ENCODE measurements around the gene PCBP3. TPM values are rescaled to one million over a fixed set of nuclear protein-coding genes. Genes with fewer than 3 reads are reported as not detected.

Gene PCBP3
- total and polyA plus RNA-seq, 2 donors (not counting 3 experiments of a cell fraction or from before 2014, with no cell fraction given): 0.06 to 1.1 TPM

DNA sequence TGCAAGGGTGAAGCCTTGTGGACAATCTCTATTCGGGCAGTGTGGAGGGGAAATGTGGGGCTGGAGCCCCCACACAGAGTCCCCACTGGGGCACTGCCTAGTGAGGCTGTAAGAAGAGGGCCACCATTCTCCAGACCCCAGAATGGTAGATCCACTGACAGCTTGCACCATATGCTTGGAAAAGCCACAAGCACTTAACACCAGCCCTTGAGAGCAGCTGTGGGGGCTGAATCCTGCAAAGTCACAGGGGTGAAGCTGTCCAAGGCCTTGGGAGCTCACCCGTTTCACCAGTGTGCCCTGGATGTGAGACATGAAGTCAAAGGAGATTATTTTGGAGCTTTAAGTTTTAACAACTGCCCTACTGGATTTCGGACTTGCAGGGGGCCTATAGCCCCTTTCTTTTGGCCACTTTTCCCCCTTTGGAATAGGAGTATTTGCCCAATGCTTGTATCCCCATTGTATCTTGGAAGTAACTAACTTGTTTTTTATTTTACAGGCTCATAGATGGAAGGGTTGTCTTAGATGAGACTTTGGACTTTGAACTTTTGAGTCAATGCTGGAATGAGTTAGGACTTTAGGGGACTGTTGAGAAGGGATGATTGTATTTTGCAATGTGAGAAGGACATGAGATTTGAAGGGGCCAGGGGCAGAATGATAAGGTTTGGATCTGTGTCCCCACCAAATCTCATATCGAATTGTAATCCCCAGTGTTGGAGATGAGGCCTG, 321.7 kb downstream of the PCBP3 start:
- H3K36me3 ChIP-seq (ENCODE audit: control insufficient read depth in 2 of 2, extremely low read depth in 1 of 2, insufficient read depth in 2 of 2, low read length in 2 of 2): no peaks in the 10 kb centered on the region
- no peaks in the 10 kb centered on the region for H3K4me1 ChIP-seq (ENCODE audit: control insufficient read depth, extremely low read depth, insufficient read depth, low read length)
- H4K20me1 ChIP-seq (replicated peaks; ENCODE audit: control insufficient read depth, extremely low read depth, insufficient read depth, low read length): no peaks in the 10 kb centered on the region
- DNase-seq (ENCODE audit: low read depth, low spot score): no peak
- CTCF ChIA-PET: interaction anchor here (0.7 kb wide), 1 partner anchor 8 kb away, joined by 5 read pairs; no protein-coding TSS in a partner anchor
- H3K9me1 ChIP-seq (replicated peaks; ENCODE audit: control insufficient read depth, extremely low read depth, insufficient read depth, low read length): no peaks in the 10 kb centered on the region
- no peaks in the 10 kb centered on the region for H3K9me3 ChIP-seq (replicated peaks; ENCODE audit: control insufficient read depth, insufficient read depth, low read length)
- no peak for TF ChIP-seq MYC (IDR thresholded peaks at IDR 0.05; ENCODE audit: low read depth, low read length)
- TF ChIP-seq, protein P1, sequence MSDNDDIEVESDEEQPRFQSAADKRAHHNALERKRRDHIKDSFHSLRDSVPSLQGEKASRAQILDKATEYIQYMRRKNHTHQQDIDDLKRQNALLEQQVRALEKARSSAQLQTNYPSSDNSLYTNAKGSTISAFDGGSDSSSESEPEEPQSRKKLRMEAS (IDR thresholded peaks at IDR 0.05; ENCODE audit: insufficient read depth, insufficient read length): no peak
- TF ChIP-seq JUN (IDR thresholded peaks at IDR 0.05; ENCODE audit: borderline replicate concordance, insufficient read depth, insufficient read length, low read depth): no peak
- TF ChIP-seq EZH2 (IDR thresholded peaks at IDR 0.05; ENCODE audit: borderline replicate concordance, low read depth, low read length, severe bottlenecking): no peak
- TF ChIP-seq GATA2 (IDR thresholded peaks at IDR 0.05; ENCODE audit: insufficient read depth, insufficient read length, low read depth, low read length): no peak
- no peak for TF ChIP-seq POLR2A (IDR thresholded peaks at IDR 0.05; ENCODE audit: low read depth, low read length)
- no peak for TF ChIP-seq POLR2AphosphoS5 (IDR thresholded peaks at IDR 0.05; ENCODE audit: insufficient read depth, low read depth, low read length)
- TF ChIP-seq, protein P2, sequence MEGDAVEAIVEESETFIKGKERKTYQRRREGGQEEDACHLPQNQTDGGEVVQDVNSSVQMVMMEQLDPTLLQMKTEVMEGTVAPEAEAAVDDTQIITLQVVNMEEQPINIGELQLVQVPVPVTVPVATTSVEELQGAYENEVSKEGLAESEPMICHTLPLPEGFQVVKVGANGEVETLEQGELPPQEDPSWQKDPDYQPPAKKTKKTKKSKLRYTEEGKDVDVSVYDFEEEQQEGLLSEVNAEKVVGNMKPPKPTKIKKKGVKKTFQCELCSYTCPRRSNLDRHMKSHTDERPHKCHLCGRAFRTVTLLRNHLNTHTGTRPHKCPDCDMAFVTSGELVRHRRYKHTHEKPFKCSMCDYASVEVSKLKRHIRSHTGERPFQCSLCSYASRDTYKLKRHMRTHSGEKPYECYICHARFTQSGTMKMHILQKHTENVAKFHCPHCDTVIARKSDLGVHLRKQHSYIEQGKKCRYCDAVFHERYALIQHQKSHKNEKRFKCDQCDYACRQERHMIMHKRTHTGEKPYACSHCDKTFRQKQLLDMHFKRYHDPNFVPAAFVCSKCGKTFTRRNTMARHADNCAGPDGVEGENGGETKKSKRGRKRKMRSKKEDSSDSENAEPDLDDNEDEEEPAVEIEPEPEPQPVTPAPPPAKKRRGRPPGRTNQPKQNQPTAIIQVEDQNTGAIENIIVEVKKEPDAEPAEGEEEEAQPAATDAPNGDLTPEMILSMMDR (IDR thresholded peaks at IDR 0.05; ENCODE audit: extremely low read depth in 1 of 2, insufficient read depth in 1 of 2, low read depth in 1 of 2, low read length in 2 of 2): no peak
- no peak for TF ChIP-seq FOS (IDR thresholded peaks at IDR 0.05; ENCODE audit: borderline replicate concordance, insufficient read depth, low read length)
- no peak overlapping the region for H3K9ac ChIP-seq (replicated peaks; ENCODE audit: extremely low read depth, insufficient read depth, low read length)
- H3K4me2 ChIP-seq (ENCODE audit: insufficient read depth, low read length): no peak overlapping the region
- H3K79me2 ChIP-seq (ENCODE audit: control insufficient read depth, insufficient read depth, low read length): no peaks in the 10 kb centered on the region
- intact Hi-C loops (cut with micrococcal nuclease) (no loop called here), dilution Hi-C loops (cut with MboI; ENCODE audit: extremely low pct_ligation_motif_present, low sequenced_read_pairs) (no loop called here)
- no TSS peak for BruUV-seq (replicated peaks)
- peaks cover 2% of the 10 kb centered on the region in 2 experiments for H3K27me3 ChIP-seq (ENCODE audit: control insufficient read depth in 2 of 2, insufficient read depth in 2 of 2, low read length in 2 of 2)
- no peak overlapping the region for H3K4me3 ChIP-seq (replicated peaks in 1 of 3; ENCODE audit: insufficient read depth in 1 of 3, low read depth in 1 of 3, low read length in 3 of 3)
- POLR2A ChIA-PET: no interaction called here
- no peak for FAIRE-seq
- no peak overlapping the region for H2AFZ ChIP-seq (ENCODE audit: low read depth, low read length)
- no peak overlapping the region for H3K27ac ChIP-seq (ENCODE audit: insufficient read depth, low read depth, low read length)

All from endothelial cell of umbilical vein (primary cell).